GM18526 (cell line): ENCODE results near the gene ALG12.

Experiments
- POLR2A ChIP-seq: IDR thresholded peaks from 3 replicates; pipeline ENCODE4 v1.6.1; 2011; ENCODE audit not compliant: insufficient read length; ENCODE audit errors: extremely low read depth

ALG12 gene

DNA sequence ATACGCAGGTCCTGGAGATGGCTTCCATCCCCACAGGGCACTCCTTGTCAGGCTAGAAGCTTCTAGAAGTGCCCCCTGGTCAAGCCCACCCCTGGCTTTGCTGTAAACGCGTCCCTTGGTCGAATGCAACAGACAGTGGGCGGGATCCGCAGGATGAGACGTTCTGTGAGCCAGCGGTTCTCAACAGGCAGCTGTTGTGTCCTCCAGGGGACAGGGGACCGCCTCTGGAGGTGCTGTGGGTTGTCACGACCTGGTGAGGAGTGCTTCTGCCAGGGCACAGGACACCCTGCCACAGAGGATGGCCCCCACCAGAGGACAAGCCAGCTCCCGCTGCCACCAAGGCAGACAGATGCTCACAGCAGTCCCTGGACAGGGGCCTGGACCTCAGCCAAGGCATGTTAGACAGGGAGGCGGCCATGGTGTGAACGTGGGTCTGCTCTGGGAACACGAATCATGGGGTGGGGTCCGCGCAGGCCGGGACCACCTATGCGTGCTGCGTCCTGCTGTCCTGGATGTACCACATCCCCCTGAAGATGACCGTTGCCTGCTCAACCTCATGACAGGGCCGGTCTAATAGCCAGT is 11.8 kb upstream of the ALG12 start:
- no peak for TF ChIP-seq POLR2A

DNA sequence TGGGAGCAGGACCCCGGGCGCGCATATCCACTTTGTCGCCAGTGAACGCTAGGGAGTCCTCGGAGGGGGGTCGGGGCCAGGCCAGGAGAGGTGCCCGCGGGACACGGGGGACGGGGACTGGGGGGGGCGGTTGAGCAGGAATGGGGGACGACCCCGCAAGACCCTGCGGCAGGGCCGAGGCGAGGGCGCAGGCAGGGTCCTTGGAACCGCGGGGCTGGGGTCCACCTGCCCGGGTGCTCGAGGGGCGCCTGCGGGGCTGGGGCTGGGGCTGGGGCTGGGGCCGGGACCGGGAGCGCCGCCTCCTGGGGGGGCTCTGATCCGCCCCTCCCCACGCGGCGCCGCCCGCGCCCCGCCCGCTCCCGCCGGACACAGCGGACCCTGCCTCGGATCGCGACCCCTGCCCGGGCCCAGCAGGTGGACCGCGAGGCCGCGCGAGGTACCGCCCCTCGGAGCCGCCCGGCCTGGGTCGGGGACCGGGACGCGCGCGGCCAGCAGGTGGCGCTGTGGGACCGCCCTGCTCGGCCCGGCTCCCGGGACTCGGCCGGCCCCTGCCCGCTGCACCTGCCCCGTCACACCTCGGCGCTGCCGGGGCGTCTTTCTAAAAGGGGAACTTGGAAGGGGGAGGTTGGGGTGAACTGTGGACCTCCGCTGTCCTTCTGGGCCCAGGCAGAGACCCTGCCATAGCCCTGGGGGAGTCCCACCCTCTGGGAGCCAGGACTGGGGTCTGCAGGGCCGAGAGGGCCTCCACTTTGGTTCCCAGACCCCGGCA is 11.2 kb upstream of the ALG12 start:
- no peak for TF ChIP-seq POLR2A

DNA sequence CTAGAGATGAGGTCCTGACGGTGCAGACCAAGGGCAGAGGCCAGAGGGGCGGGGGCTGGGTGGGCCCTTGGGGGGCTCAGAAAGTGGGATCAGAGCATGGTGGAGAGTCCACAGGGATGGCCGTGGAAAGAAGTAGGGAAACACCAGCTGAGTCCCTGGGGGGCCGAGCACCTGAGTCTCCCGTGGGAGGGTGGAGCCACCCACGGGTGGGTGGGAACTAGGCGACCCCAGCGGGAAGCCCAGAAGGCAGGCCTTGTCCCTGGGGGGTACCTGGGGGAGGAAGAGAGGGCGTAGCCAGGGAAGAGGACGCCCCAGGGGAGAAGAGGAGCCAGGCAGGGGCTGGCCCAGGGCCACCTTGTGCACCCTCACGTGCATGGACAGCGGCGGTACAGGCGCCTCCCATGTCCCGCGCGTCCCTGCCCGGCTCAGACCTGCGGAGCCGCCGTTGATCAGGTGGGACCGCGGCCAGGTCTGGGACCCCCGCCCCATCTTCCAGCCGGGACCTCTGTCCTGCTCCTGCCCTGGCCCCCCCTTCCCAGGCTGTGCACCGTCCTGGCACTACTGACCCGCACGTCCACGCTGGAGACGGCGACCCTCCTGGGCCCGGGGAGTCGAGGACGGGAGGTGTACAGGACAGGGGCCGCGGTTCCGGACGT is 10.4 kb upstream of the ALG12 start:
- TF ChIP-seq POLR2A, result no peak

DNA sequence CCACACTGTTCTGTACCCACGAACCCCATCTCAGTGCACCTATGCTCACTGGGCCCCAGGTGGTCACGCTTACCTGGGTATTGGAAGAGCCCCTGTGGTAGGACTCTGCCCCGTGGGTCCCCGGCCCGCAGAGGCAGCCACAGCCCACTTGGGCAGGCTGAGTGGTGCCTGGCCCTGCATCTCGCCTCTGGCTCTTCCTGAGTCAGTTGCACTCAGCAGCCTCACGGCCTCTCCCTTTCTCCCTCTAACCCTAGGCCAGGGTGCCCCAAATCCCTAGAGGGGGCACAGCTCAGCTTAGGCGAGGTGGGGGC is 9.9 kb upstream of the ALG12 start:
- no peak for TF ChIP-seq POLR2A

DNA sequence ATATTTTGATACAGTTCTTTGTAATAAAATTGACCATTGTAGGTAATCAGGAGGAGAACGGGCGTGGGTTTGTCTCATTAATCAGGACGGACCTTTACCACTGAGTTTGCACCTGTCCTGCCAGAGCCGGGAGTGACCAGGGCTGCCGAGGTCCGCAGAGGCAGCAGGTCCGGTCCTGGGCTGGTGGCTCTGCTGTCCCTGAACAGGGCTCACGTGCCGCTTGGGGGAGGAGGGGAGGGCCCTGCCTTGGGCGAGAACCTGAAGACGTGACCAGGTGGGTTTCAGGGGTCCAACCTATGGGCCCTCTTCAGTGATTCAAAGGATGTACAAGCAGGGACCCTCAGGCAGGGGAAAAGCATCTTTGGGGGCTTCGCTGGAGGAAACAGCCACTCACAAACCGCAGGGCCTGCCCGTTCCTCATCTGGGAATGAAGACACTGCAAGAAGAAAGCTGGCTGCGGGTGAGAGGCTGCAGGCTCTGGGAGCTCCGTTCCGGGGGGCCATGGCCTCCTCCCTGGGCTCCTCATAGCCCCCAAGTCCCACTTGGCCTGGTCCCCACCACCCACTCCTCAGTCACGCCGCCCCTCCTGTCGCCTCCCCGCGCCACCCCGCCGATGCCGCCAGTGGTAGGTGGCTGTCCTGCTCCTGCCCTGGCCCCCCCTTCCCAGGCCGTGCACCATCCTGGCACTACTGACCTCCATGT is 9.4 kb upstream of the ALG12 start:
- no peak for TF ChIP-seq POLR2A

DNA sequence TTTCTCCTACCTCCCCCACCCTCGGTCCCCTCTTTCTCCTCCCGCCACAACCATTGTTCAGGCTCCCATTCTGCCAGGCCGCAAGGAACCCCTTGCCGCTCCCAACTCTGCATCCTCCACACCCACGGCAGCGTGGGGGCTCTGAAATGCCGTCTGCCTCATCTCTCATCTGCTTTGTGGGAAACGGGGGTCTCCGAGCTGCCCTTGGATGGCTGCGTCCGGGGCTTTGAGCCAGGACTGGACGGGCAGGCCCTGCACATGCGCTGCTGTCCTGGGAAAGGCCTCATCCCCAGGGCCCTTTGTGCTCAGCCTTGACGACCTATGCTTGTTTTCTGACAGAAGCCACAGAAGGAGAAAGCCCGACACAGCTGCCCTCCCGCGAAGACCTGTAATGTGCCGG is 8.7 kb upstream of the ALG12 start:
- no peak for TF ChIP-seq POLR2A

DNA sequence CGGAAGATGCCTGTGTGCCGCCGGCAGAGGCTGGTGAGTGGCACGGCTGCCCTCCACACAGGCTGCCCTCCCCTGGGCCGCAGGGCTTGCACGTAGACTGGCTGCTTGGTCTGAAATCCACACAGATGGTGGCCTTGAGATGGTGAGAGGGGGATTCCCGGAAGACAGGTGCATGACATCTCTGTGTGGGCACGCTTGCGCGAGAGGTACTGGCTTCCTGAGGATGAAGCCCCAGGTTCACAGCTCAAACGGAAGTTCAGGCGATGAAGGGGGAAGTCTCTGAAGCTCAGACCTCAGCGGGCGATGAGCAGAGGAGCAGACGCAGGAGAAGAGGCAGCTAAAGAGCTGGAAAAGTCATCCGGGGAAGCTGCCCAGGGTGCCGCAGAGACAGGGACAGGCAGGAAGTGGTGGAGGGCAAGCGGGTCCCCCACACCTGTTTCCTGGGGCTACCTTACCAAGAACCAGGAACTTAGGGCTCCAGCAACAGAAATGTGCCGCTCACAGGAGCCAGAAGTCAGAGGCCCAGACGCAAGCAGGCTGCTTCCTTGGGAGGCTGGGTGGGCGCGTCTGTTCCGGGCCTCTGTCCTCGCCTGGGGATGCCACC is 7.4 kb upstream of the ALG12 start:
- TF ChIP-seq POLR2A, result peak; percentile 63

DNA sequence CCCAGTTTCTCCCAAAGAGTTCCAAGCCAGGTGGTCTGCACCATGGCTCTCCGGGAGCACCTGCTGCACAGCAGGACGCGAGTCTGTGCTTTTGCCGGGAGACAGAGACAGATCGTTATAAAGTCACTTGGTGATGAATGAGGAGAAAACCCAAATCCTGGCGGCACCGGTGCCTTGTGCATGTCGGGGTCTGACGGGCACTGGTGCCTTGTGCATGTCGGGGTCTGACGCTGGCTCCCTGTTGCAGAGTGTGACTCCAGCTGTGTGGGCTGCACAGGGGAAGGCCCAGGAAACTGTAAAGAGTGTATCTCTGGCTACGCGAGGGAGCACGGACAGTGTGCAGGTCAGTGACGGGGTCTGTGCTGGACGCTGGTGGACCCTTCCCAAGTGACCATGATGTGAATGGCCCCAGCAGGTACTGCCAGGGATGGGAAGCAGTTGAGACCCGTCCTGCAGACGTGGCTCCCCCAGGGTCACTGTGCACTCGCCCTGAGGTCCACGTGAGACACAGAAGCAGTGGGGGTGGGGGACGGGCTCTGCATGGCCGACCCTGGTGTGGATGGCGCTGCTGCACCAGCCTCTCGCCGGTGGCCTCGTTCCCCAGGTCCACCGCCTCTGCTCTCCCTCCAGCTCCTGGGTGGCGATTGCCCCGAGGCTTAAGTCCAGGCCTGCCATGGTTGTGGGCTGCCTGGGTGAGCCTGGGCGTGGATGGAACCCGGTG is 6.0 kb upstream of the ALG12 start:
- no peak for TF ChIP-seq POLR2A

DNA sequence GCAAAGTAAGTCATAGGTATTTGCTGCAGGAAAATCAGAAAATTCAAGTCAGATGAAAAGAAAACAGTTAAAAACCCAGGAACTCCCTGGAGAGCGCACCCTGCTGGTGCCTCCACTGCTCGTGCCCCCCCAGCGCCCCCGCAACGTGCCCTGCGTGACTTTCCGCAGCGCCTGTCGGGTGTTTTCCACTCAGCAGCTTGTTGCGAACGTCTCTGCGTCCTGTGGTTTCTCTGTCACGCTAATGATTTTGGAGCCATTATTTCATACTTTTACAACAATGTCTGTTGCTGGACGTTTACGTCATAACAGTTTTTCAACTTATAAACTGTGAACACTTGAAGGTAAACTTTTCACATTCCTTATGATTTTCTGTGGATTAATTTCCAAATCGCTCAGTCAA is 5.2 kb upstream of the ALG12 start:
- no peak for TF ChIP-seq POLR2A

DNA sequence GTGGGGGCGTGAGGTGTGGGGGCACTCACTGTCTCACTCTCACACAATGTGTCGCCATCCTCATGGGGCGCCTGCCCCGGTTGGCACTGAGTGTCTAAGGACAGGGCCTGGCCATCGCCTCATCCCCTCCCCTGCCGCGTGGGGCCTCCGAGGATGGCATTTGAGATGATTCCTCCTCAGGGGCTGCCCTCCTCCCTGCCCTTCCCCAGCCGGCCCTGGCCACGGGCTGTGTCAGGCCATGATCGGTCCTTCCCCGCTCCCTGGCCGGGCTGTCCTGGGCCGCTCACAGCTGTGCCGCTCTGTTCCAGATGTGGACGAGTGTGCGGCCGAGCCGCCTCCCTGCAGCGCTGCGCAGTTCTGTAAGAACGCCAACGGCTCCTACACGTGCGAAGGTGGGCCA is 4.7 kb upstream of the ALG12 start:
- TF ChIP-seq POLR2A, result no peak

DNA sequence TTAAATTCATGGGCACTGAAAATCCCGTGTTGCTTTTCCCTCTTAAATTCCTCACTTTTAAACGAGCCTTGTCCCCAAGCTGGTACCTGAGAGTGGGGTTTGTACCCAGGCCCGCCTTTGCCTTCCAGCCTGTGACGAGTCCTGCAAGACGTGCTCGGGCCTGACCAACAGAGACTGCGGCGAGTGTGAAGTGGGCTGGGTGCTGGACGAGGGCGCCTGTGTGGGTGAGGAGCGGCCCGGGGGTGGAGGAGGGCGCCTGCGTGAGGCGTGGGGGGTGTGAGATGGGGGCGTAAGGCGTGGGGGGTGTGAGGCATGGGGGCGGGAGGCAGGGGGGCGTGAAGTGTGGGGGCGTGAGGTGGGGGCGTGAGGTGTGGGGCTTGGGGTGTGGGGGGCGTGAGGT is 4.2 kb upstream of the ALG12 start:
- TF ChIP-seq POLR2A, result no peak

DNA sequence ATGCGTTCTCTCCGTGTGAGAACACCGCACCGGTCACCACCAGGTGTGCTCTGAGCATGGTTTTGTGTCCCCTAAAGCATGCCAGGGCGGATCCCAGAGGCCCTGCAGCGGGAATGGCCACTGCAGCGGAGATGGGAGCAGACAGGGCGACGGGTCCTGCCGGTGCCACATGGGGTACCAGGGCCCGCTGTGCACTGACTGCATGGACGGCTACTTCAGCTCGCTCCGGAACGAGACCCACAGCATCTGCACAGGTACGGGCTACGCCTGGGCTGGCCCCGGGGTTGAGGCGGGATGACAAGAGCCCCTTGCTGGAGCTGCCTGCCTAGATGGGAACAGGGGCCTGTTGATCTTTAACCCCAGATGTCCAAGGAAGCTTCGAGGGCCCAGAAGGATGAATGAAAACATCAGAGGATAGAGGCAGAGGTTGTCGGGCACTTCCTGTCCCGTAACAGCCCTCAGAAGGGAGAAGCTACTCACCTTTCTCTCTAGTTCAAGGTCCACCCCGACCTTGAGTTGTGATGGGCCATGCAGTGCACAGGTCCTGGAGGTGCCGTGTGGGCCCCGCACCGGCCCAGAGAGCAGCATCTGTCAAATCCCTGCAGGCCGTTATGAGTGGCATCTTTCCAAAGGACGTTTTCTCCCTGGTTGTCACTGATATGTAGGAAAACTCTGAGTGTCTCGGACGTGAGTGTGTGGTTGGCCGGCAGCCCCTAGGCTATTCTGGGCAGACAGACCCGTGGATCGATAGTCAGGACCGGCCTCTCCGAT is 3.5 kb upstream of the ALG12 start:
- no peak for TF ChIP-seq POLR2A

DNA sequence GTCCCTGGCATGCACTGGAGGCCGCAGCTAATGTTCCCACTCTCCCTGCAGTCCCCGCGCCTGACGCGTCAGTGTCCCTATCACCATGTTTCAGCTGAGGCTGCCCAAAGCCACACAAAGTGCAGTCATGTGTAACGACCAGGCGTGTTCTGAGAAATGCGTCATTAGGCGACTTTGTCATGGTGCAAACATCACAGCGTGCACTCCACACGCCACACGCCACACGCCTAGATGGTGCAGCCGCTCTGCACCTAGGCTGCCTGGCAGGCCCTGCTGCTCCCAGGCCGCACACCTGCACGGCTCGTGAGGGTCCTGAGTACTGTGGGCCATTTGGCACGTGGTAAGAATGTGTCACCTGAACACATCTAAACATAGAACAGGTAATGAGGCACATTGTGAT is 2.6 kb upstream of the ALG12 start:
- no peak for TF ChIP-seq POLR2A
